HepG2 (cell line): ENCODE data around the gene OTOP3. TPM values are rescaled to one million over a fixed set of nuclear protein-coding genes. Genes with fewer than 3 reads are reported as not detected.

Experiments
- FOXA1 ChIP-seq, 2 experiments: fragments of 450-650 bp in 1 of 2; sonication (generic) in 1 of 2; formaldehyde crosslinking in 1 of 2; IDR thresholded peaks; 2 replicates each; pipeline versions ENCODE4 v1.4.0 to v1.6.1; 2016 to 2020; ENCODE audit warnings: missing genetic modification reagents in 1 of 2
- KLF16 ChIP-seq, 2 experiments: sonication (generic) in 1 of 2; formaldehyde crosslinking in 1 of 2; IDR thresholded peaks; 2 replicates each; pipeline versions ENCODE4 v1.6.1 to v1.8.0; 2016 to 2023; ENCODE audit warnings: missing genetic modification reagents in 2 of 2, missing compliant biosample characterization in 1 of 2
- MYC ChIP-seq: sonication (generic); formaldehyde crosslinking; IDR thresholded peaks from 2 replicates; pipeline ENCODE4 v1.9.0; 2021; ENCODE audit warnings: missing genetic modification reagents, borderline replicate concordance
- RELA ChIP-seq: sonication (generic); formaldehyde crosslinking; IDR thresholded peaks from 2 replicates; pipeline ENCODE4 v1.4.0; 2020; ENCODE audit warnings: missing genetic modification reagents
- SRF ChIP-seq: IDR thresholded peaks from 2 replicates; pipeline ENCODE4 v1.6.1; 2011; ENCODE audit warnings: mild to moderate bottlenecking, low read depth, low read length, moderate library complexity
- STAG1 ChIP-seq: sonication (generic); formaldehyde crosslinking; IDR thresholded peaks from 2 replicates; pipeline ENCODE4 v1.4.0; 2020; ENCODE audit warnings: missing genetic modification reagents
- THAP9 ChIP-seq: sonication (generic); formaldehyde crosslinking; IDR thresholded peaks from 2 replicates; pipeline ENCODE4; 2020; ENCODE audit warnings: missing genetic modification reagents, mild to moderate bottlenecking, borderline replicate concordance
- ZNF83 ChIP-seq: sonication (generic); formaldehyde crosslinking; IDR thresholded peaks from 2 replicates; pipeline ENCODE4 v1.4.0; 2020; ENCODE audit warnings: missing genetic modification reagents, mild to moderate bottlenecking, borderline replicate concordance
- polyA plus RNA-seq, 8 experiments: library from polyadenylated mRNA; depleted of rRNA in 3 of 8; stranded (reverse) in 7 of 8; unstranded in 1 of 8; fragments of >200 nt; fragmentation: Illumina TruSeq in 4 of 8; extraction: Trizol in 4 of 8; gene quantifications; 2 replicates each; pipeline versions ENCODE4 v1.2.1 to v1.2.3, GENCODE V29; 2011 to 2016; ENCODE audit warnings: low read depth in 4 of 8, missing spikeins in 1 of 8, mixed read lengths in 1 of 8; ENCODE audit not compliant: insufficient read depth in 1 of 8
- total RNA-seq, 5 experiments: library from RNA; depleted of rRNA; stranded (reverse); fragments of >200 nt; fragmentation: Illumina TruSeq; extraction: Trizol; gene quantifications; 2 replicates each; pipeline ENCODE4 v1.2.3, GENCODE V29; 2016; ENCODE audit warnings: low read depth in 1 of 5

The OTOP3 gene
- total and polyA plus RNA-seq, 2 of the 13 experiments (the other 11 are each of a cell fraction or from before 2014, with no cell fraction given) = not detected

GRCh38 chr17:74957935-74958740 lies 22.4 kb downstream of the OTOP3 start (continued):
- no peak for TF ChIP-seq FOXA1 (IDR thresholded peaks at IDR 0.05)
- 0 out of 2 replicates have a peak, but pooled peaks have one; percentile 10 for TF ChIP-seq FOXA1 (CRISPR knock-in tag; IDR thresholded peaks at IDR 0.05)
- TF ChIP-seq MYC (CRISPR knock-in tag) = peak; percentile 36; the same call in 1 of the 2 replicates
- TF ChIP-seq ZNF83 (CRISPR knock-in tag) = no peak
- 0 out of 4 replicates have a peak, but pooled peaks of 1 of the 2 experiments have one; percentile 44 for TF ChIP-seq KLF16 (CRISPR knock-in tag; IDR thresholded peaks at IDR 0.05)
- no peak for TF ChIP-seq SRF
- TF ChIP-seq THAP9 (CRISPR knock-in tag) = peak; percentile 27; the same call in 1 of the 2 replicates
- TF ChIP-seq RELA = 0 out of 2 replicates have a peak, but pooled peaks have one; percentile 57
- peak; percentile 87 for TF ChIP-seq STAG1 (CRISPR knock-in tag)
